Measurements from ENCODE around the gene ANO3.

GRCh38 chr11:26333906-26334305 lies 2.0 kb downstream of the ANO3 start:
- no peak for TF ChIP-seq GATA3 (IDR thresholded peaks at IDR 0.05; ENCODE audit: low read depth, low read length)
- no peak for TF ChIP-seq GATA2 (IDR thresholded peaks at IDR 0.05; ENCODE audit: low read depth, low read length)
